HG02970 (cell line): Measurements from ENCODE around the gene EXD1.
"Not testable (repeated sequence)": the region's sequence is repeated elsewhere in the genome, so short reads cannot be mapped to it uniquely, and the experiment has no call there.

Experiments
- ATAC-seq: cut with Tn5 transposase; IDR thresholded peaks from one replicate; pipeline ENCODE4 v1.9.1; 2021; ENCODE audit warnings: mild to moderate bottlenecking, moderate library complexity, moderate number of reproducible peaks; ENCODE audit not compliant: unreplicated experiment, low FRiP score

EXD1 gene, protein sequence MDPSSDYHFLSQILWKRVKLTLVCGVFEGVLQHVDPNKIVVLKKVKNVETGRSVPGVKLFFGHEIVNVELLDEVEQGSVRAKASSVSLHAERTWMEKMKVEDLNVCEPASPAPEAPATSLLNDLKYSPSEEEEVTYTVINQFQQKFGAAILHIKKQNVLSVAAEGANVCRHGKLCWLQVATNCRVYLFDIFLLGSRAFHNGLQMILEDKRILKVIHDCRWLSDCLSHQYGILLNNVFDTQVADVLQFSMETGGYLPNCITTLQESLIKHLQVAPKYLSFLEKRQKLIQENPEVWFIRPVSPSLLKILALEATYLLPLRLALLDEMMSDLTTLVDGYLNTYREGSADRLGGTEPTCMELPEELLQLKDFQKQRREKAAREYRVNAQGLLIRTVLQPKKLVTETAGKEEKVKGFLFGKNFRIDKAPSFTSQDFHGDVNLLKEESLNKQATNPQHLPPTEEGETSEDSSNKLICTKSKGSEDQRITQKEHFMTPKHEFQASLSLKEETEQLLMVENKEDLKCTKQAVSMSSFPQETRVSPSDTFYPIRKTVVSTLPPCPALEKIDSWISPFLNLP

GRCh38 chr15:41230650-41231421 lies at the start of gene EXD1, which contains the start of gene CHP1:
TSS of gene EXD1 (minus strand) at chr15:41230757. CDS start at chr15:41226575, 4,182 bp downstream.
TSS of gene CHP1 (plus strand) at chr15:41231268. CDS start at chr15:41231383, 115 bp downstream.
- peak; percentile 90 for ATAC-seq

DNA sequence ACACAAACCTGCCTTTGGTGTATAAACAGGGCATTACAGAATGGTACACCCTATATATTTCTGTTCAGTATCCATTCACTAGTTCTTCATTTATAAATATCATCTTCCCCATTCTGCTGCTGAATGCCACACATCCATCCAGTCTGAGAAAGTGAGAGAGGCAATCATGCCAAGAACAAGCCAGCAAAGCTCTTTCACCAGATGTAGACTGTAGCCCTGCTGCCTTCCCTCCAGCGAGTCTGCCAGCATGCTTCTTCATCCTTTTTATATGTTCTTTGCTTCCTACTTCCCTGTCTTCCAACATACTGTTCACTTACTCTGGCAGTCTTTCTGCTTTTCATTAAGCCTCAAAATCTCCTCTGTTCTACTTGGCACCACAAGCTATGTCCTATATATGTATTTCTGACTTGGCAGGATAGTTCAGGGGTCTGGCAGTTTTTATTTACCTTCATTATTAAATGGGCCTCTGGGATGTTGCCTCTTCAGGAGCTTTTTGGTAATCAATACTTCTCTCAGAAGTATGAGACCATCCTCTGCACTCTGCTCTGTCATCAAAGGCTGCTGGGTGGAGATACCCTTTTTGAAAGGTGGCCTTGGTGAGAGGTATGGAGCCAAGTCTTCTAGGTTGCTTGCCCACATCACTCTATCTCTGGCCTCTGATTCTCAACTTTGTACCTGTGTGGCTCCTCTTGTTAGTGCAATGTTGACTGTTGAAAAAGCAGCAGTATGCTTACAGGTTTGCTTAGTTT lies 49.2 kb upstream of the EXD1 start:
- no peak for ATAC-seq

GRCh38 chr15:41278319-41278718 lies 47.8 kb upstream of the EXD1 start:
- no peak for ATAC-seq

GRCh38 chr15:41276831-41277230 lies 46.3 kb upstream of the EXD1 start:
- no peak for ATAC-seq

- ATAC-seq = no peak
Observed at GRCh38 chr15:41269887-41270286, 39.3 kb upstream of the EXD1 start.

DNA sequence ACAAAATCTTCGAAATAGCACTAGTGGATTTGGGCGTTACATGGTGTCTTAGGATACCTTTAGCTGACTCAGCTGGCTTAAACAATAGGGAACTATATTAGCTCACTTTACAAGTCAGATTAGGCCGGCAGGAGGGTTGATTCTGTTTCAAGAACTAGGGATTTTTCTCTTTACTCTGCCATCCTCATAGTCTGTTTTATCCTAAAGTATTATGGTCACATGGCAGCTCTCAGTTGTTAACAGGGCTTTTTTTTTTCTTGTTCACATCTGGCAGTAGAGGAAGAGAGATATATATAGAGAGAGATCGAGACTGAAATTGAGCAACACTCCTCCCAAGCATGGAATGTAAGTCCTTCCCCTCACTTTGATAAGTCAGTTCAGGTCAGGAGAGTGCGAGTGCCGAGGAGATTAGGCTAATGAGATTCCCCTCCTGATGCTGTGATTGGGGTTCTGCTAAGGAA lies 33.4 kb upstream of the EXD1 start:
- no peak for ATAC-seq

GRCh38 chr15:41262571-41262970 lies 32.0 kb upstream of the EXD1 start:
- no peak for ATAC-seq

- ATAC-seq = not testable (repeated sequence)
Observed at GRCh38 chr15:41260924-41261323, 30.4 kb upstream of the EXD1 start.

GRCh38 chr15:41259546-41260189 lies 29.1 kb upstream of the EXD1 start:
- no peak for ATAC-seq

- no peak for ATAC-seq
Observed at GRCh38 chr15:41258750-41259471, 28.4 kb upstream of the EXD1 start.

DNA sequence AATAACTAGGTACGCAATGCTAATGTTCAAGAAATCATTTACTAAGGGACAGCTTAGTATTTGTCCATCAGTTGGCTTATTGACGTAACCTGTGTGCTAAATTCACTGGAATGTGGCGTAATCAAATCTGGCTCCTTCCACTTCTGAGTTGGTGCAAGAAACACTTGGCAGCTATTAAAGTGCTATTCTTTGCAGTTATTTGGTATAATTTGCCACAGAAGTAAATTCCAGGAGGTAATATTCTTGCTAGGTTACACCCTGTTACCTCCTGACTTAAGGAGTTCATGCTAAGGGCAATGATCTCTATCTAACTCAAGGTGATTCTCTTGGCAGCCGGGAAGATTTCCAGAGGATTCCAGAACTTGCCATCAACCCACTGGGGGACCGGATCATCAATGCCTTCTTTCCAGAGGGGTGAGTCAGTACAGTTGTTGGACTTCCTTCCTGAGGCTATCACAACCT lies 26.1 kb upstream of the EXD1 start:
- ATAC-seq = no peak

- ATAC-seq = no peak
Observed at GRCh38 chr15:41256103-41256502, 25.5 kb upstream of the EXD1 start.

DNA sequence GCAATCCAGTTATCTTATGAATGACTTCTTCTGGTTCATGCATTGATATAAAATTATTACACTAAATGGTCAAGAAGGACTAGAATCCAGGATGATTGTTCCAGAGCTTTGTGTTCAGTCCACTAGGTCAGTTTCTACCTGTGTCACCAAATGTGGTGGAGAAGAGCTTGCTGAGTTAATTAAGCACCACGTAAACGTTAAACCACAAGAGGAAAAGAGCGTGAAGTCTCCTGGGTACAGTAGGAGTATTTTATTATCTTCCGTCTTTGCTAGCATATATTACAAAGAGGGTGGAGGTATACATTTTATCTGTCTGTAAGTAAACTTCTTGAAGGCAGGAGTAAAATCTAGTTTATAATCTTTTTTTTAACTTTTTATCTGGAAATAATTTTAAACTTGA lies 24.0 kb upstream of the EXD1 start:
- no peak for ATAC-seq

- ATAC-seq = no peak
Observed at GRCh38 chr15:41251411-41251810, 20.9 kb upstream of the EXD1 start.

- not testable (repeated sequence) for ATAC-seq
Observed at GRCh38 chr15:41250745-41251144, 20.2 kb upstream of the EXD1 start.

- ATAC-seq = no peak
Observed at GRCh38 chr15:41241221-41241964, 10.8 kb upstream of the EXD1 start.

- ATAC-seq = no peak
Observed at GRCh38 chr15:41238100-41238499, 7.5 kb upstream of the EXD1 start.

- no peak for ATAC-seq
Observed at GRCh38 chr15:41235929-41236328, 5.4 kb upstream of the EXD1 start.
